ENCODE results near the gene ADD3.
A peak's percentile ranks its signal among the peaks of the same experiment; 100 is the strongest.
"Not testable (repeated sequence)": the region's sequence is repeated elsewhere in the genome, so short reads cannot be mapped to it uniquely, and the experiment has no call there.

The ADD3 gene

DNA sequence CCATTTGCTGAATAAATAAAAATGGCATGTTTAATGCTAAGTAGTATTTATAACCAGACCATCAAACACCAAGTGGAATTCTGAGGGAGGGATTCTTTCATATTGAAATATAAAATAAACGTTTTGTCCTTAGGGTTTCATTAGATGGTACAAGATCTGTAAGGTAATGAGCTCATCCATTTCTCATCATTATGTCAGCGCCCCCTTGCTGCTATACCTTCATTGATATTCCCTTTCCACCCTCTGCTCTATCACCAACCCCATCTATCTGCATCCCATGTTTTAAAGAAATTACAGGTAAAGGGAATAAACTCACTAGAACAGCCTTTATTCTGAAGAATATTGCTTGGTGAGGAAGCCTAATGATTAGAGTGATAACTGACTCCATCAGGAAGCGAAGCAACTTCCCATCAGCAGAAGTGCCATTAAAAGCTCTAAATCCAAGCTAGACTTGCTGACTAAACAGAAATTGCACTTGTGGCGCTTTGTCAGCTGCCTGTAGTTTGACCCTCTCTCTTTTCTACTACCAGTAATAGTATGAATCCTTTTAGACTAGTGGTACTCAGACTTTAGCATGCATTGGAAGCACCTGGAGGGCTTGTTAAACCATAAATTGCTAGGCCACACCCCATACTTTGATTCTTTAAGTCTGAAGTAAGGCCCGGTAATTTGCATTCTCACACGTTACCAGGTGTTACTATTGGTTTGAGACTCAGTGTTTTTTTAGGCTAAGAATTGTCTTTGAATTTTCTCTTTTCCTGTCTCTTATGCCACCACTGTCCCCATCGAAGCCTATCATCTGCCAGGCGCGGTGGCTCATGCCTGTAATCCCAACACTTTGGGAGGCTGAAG lies 27.5 kb downstream of the ADD3 start:
- no peak for DNase-seq

GRCh38 chr10:110036640-110037039 lies 28.9 kb downstream of the ADD3 start:
- DNase-seq, result no peak

DNA sequence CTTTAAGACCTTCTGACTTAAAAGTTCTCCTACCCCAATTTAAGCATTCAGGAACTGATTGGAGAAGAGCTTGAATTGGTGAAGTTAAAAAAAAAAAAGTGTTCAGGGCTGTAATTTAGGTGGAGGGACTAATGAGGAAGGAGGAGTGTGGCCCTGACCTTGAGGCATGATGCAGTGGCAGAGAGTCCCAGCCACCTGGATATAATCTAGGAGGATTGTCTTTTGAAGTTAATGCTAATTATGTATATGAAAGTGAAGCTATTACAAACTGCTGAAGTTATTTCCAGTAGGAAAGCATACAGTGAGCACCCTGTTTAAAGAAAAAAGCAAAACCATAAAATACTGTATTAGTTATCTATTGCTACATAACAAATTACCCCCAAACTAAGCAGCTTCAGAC lies 31.5 kb downstream of the ADD3 start:
- DNase-seq, result no peak

- no peak for DNase-seq
Measured at GRCh38 chr10:110040108-110040507, 32.3 kb downstream of the ADD3 start.

DNA sequence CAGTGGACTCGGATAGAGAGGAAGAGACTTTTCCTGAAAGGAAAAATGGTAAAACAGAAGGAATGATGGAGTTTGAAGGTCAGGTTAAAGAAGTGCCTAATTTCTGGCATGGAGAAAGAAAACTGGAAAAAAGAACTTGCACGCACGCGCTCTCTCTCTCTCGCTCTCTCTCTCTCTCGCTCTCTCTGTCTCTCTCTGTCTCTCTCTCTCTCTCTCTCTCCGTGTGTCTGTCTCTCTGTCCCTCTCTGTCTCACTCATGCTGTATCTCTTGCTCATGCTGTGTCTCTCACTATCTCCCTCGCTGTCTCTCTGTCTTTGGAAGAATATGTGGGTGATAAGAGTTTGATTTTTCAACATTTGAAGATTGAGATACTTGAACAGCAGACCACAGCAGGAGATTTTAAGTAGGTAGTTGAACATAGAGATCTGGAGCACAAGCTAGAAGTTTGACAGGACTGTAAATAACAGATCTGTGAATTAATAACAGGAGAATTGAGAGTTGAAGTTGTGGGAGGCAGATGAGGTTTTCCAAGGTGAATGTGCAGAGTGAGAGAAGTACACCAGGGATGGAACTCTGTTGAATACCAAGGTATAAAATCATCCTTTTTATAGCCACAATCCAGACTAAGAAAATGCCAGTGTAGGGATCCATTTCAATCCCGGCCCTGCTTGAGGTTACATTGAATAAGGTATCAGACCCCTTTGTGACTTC lies 33.1 kb downstream of the ADD3 start:
- no peak for DNase-seq

DNA sequence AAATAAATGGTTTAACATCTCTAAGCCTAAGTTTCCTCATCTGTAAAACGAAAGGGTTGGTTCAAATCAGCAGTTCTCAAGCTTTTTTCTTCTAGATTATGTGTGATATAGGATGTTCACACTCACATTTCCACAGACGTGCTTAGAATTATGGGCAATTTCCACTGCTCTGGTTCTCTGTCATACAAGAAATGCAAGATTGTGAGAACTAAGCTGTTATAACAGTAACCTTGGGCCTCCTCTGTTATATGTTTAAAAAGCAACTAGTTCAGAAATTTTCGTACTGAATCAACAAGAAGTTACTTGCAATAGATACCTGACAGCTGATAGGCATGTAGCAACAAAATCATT lies 33.7 kb downstream of the ADD3 start:
- DNase-seq, result no peak

GRCh38 chr10:110042181-110042580 lies 34.4 kb downstream of the ADD3 start:
- DNase-seq, result no peak

DNA sequence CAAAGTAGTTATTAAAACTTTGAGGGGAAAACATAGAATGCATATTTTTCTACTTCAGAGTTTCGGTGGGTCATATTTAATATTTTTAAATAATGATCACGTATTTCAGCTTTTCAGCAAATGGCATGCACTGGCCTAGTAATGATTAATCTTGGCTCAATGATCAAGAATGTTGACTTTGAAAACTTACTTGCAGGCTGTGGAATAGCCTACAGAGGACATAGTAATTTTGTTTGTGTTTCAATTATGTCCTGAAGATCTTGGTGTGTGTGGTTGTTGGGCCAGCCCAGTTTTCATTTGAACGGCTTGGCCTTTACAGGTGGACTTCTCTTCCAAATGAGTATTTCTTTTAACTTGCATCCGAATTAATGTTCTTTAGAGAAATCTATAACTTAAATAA lies 35.1 kb downstream of the ADD3 start:
- no peak for DNase-seq

GRCh38 chr10:110044681-110045080 lies 36.9 kb downstream of the ADD3 start:
- DNase-seq, result no peak

DNA sequence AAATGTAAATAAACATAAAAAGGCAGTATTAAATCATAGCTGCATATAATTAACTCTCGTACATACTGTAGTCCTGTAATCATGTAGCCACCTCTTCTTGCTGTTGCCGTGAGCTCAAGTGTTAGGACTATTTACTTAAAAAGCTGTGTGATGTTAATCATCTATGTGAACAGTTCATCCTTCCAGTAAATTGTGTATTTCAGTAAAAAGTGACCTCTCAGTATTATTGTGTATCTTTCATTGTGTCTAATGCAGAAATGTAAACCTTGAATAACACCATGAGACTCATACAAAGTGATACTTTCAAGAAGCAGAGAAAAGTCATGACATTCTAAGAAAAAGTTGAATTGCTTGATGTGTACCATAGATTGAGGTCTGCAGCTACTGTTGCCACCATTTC lies 38.0 kb downstream of the ADD3 start:
- DNase-seq, result no peak

GRCh38 chr10:110048145-110048544 lies 40.4 kb downstream of the ADD3 start:
- DNase-seq, result not testable (repeated sequence)

GRCh38 chr10:110048781-110049180 lies 41.0 kb downstream of the ADD3 start:
- DNase-seq, result no peak

DNA sequence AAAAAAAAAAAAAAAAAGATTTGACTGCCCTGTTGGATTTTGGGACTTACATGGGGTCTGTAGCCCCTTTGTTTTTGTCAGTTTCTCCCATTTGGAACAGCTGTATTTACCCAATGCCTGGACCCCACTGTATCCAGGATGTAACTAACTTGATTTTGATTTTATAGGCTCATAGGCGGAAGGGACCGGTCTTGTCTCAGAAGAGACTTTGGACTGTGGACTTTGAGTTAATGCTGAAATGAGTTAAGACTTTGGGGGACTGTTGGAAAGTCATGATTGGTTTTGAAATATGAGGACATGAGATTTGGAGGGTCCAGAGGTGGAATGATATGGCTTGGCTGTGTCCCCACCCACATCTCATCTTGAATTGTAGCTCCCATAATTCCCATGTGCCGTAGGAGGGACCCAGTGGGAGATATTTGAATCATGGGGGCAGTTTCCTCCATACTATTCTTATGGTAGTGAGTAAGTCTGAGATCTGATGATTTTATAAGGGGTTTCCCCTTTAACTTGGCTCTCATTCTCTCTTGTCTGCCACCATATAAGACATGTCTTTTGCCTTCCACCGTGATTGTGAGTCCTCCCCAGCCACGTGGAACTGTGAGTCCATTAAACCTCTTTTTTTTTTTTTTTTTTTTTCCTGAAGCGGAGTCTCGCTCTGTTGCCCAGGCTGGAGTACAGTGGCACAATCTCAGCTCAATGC lies 42.3 kb downstream of the ADD3 start:
- DNase-seq, result not testable (repeated sequence)

- no peak for DNase-seq
Measured at GRCh38 chr10:110051487-110051886, 43.7 kb downstream of the ADD3 start.

GRCh38 chr10:110052916-110053315 lies 45.1 kb downstream of the ADD3 start:
- DNase-seq, result no peak

- DNase-seq, result no peak
Measured at GRCh38 chr10:110056822-110057221, 49.0 kb downstream of the ADD3 start.

- DNase-seq, result no peak
Measured at GRCh38 chr10:110057456-110057855, 49.7 kb downstream of the ADD3 start.

DNA sequence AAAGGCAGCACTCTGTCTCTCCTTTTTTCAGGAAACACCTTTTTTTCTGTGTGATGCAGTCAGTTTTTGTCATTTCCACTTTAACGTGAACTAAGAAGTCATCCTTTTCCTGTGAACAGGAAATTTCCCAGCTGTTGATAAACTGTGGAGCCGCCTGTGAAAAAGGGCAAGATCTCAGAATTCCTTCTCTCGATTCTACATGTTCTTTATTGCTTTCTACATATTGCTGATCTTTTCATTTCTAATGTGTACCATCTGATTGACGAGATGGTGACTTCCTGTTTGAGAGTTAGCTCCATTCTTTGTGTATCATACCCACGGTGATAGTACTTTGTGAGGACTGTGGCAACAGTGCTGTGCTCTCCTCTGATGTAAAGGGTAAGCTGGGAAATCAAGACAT lies 50.4 kb downstream of the ADD3 start:
- DNase-seq, result no peak

GRCh38 chr10:110059925-110060324 lies 52.1 kb downstream of the ADD3 start:
- DNase-seq, result no peak

- no peak for DNase-seq
Measured at GRCh38 chr10:110061687-110062086, 53.9 kb downstream of the ADD3 start.

DNA sequence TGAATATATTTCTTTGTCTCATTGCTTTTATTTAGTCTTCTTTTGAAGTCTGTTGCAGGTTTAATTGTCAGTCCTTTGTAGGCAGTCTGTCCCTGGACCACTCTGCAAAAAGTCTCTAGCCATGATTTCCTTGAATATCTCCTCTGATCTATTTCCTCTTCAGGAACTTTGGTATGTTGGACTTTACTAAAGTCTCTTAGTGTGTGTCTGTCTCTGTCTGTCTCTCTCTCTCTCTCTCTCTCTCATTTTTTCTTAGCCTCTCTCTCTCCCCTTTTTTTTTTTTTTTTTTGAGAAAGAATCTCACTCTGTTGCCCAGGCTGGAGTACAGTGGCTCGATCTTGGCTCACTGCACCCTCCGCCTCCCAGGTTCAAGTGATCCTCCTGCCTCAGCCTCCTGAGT lies 57.5 kb downstream of the ADD3 start:
- DNase-seq, result no peak

DNA sequence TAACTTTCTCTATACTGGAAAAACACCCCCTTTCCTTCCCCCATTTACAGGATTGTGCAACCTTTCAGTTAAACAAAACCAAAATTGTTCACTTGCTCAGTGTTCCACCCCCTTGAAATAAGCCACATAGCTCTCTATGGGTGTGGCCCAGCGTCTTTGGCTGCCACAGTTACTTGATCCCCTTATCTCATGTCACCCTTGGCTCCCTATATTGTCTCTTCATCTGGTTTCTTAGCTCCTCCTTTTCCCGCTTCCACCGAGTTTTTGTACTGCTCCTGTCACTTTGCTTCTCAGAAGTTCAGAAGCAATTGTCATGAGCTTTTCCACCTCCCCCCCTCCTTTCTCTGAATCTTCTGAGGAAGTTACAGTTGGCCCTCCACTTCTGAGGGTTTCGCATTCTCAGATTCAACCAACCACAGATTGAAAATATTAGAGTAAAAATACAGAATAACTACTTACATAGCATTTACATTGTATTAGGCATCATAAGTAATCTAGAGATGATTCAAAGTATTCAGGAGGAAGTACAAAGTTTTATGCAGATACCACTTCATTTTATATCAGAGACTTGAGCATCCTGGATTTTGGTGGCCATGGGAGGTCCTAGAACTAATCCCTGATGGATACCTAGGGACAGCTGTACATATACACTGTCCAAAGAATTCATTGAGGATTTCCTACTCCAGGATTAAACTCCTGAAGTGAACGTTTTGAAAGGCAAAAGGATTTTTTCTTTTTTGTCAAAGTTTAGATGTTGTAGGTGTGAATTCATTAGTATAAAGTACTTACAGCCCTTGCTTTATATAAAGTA lies 60.4 kb downstream of the ADD3 start:
- peak; percentile 76 for DNase-seq

DNA sequence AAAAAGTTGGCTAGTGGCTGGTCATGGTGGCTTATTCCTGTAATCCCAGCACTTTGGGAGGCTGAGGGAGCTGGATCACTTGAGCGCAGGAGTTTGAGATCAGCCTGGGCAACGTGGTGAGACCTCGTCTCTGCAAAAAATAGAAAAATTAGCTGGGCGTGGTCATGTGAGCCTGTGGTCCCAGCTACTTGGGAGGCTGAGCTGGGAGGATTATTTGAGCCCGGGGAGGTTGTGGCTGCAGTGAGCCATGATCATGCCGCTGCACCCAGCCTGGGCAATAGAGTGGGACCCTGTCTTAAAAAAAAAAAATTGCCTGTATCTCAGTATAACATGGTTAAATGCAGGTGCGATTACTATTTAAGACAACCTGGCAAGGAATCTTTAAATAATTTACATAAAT lies 61.0 kb downstream of the ADD3 start:
- no peak for DNase-seq

Data from activated effector memory CD4-positive, alpha-beta T cell treated with anti-CD3 and anti-CD28 coated beads, Interleukin-2, amount 50 U/mL, for 16 hours (primary cell).